ENCODE results near the gene FOXO1.

FOXO1 gene

GRCh38 chr13:40644838-40645604 lies 21.4 kb downstream of the FOXO1 start:
- intact Hi-C loops (cut with DNase I) = no loop called here
- DNase-seq = no peak

GRCh38 chr13:40640845-40641458 lies 25.5 kb downstream of the FOXO1 start:
- intact Hi-C loops (cut with DNase I) = no loop called here
- no peak for DNase-seq

GRCh38 chr13:40640202-40640601 lies 26.2 kb downstream of the FOXO1 start:
- no peak for DNase-seq
- intact Hi-C loops (cut with DNase I) = no loop called here

DNA sequence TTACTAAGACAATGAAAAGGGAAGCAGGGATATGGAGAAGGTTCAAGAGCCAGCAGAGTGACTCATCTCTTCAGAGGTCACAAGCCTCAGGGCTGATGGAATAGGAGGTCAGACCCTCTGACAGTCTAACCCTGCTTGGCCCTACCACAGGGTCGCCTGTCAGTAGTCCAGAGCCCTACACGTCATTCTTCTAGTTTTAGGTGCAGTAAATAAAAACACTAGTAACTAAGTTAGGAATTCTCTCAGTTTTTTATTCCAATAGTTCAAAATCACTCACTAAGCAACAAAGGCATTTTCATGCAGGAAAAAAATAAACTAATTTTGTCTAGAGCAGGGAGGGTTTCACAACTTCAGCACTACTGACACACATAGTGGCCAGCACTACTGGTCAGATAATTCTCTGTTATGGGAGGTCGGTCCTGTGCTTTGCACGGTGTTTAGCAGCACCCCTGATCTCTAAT lies 27.2 kb downstream of the FOXO1 start:
- no peak for DNase-seq
- intact Hi-C loops (cut with DNase I) = no loop called here

DNA sequence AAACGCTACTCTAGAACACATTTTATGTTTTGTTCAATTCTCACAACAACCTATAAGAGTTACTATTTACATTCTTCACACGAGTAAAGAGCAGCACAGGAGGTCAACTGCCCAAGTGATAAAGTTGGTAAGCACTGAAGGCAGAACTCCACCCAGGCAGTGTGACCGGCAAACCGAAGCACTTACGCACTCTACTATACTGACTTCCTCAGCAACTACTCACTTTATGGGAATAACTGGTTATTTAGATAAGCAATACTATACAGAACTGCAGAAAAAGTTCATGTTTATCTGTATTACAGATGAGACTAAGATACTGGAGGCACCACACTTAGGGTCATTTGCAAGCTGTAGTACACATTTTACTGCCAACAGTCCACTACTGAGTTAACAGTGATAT lies 28.8 kb downstream of the FOXO1 start:
- intact Hi-C loops (cut with DNase I) = no loop called here
- DNase-seq = no peak

DNA sequence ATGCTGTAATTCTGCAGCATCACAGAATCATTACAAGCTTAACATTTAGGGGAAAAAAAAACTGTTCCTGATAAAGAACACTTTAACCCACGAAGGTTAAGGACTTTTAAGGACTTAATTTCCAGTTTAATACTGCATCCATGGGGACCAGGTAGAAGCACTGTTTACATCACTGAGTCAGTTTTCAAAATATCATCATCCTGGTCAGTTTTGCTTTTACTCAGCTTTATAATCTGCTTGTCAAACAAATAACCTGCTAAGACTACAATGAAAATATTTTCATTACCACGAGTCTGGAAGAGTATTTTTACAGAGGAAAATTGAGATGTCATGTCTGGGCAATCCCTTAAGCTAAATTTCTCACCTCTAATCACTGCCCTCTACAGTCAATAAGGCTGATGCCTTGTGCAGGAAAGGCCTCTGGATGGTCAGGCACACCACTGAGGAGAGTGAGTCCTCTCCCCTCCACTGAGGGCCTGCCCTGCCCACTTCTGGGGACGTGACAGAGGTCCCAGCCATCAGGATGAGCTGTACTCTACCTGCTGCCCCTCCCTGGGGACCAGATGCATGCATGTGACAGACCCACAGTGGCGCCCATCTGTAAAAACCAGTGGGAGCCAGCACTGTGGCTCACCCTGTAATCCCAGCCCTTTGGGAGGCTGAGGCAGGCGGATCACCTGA lies 31.0 kb downstream of the FOXO1 start:
- intact Hi-C loops (cut with DNase I) = no loop called here
- DNase-seq = no peak

DNA sequence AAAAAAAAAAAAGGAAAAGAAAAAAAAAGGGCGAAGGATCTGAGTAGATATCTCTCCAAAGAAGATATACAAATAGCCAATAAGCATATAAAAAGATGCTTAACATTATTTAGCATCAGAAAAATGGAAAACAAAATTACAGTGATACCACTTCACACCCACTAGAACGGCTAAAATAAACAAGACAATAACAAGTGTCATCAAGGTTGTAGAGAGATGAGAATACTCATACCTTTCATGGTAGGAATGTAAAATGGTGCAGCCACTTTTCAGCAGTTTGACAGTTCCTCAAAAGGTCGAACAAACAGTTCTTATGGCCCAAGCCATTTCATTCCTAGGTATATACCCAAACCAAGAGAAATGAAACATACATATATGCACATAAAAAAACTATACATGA lies 33.5 kb downstream of the FOXO1 start:
- intact Hi-C loops (cut with DNase I) = no loop called here
- no peak for DNase-seq

GRCh38 chr13:40631605-40632004 lies 34.8 kb downstream of the FOXO1 start:
- intact Hi-C loops (cut with DNase I) = no loop called here
- DNase-seq = no peak

- DNase-seq = no peak
- intact Hi-C loops (cut with DNase I) = no loop called here
Observed at GRCh38 chr13:40629678-40630384, 36.6 kb downstream of the FOXO1 start.

DNA sequence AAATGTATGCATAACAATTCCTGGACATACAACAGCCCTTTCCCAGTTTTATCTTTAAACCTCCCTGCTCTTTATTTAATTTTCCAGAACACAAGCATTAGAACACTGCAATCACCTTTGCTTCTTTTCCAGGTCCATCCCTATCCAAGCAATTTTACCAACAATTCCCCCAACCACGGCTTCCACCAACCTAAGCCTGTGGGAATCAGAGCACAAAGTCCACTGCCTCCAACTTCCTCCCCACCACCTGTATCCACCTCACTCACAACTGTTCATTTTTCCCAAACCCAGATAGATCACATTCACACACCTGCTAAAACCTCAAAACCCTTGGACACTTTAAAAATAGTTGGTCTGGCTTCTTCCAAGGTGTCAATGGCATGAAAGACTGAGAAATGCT lies 39.5 kb downstream of the FOXO1 start:
- DNase-seq = no peak
- intact Hi-C loops (cut with DNase I) = no loop called here

GRCh38 chr13:40626561-40626960 lies 39.9 kb downstream of the FOXO1 start:
- intact Hi-C loops (cut with DNase I) = no loop called here
- DNase-seq = no peak

GRCh38 chr13:40624986-40625385 lies 41.5 kb downstream of the FOXO1 start:
- intact Hi-C loops (cut with DNase I) = no loop called here
- no peak for DNase-seq

- DNase-seq = no peak
- intact Hi-C loops (cut with DNase I) = no loop called here
Observed at GRCh38 chr13:40624383-40624782, 42.1 kb downstream of the FOXO1 start.

DNA sequence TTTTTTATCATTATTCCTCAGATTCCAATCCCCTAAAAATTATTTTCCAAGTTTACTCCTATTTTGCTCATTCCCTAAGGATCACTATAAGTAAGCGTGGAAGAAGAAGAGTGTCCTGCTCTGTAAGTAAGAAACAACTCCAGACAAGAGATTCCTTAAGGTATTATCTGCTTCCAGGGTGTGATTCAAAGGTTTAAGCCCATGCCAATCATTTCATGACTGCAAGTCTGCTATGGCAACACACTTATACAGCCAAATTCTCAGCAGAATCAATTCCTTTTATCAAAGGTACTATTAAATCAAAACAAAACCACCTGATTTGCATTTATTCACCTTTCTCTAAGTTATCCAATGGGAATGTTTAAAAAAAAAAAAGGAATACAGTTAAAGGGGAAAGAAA lies 43.7 kb downstream of the FOXO1 start:
- DNase-seq = no peak
- intact Hi-C loops (cut with DNase I) = no loop called here

- DNase-seq = no peak
- intact Hi-C loops (cut with DNase I) = no loop called here
Observed at GRCh38 chr13:40622246-40622645, 44.2 kb downstream of the FOXO1 start.

DNA sequence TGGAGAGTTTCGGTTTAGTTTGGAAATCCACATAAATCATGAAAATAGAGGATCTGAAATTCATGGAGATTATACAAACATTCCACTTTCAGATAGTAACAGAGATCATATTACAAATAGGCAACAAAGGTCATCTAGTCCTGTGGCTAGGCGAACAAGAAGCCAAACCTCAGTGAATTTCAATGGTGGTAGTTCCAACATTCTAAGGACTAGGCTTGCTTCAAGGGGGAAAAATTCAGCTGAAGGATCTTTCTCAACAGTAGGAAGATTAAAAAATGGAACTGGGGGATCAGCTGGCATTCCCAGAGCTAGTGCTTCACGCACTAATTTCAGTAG lies 47.0 kb downstream of the FOXO1 start:
- no peak for DNase-seq
- intact Hi-C loops (cut with DNase I) = loop anchor here (10.0 kb wide), 1 partner anchor 45 kb away; the partner anchor contains the start of gene FOXO1

GRCh38 chr13:40618581-40619478 lies 47.6 kb downstream of the FOXO1 start:
- intact Hi-C loops (cut with DNase I) = loop anchor here (10.0 kb wide), 1 partner anchor 46 kb away; the partner anchor contains the start of gene FOXO1
- DNase-seq = no peak

GRCh38 chr13:40617801-40618356 lies 48.6 kb downstream of the FOXO1 start:
- DNase-seq = no peak
- intact Hi-C loops (cut with DNase I) = loop anchor here (10.0 kb wide), 1 partner anchor 47 kb away; the partner anchor contains the start of gene FOXO1

DNA sequence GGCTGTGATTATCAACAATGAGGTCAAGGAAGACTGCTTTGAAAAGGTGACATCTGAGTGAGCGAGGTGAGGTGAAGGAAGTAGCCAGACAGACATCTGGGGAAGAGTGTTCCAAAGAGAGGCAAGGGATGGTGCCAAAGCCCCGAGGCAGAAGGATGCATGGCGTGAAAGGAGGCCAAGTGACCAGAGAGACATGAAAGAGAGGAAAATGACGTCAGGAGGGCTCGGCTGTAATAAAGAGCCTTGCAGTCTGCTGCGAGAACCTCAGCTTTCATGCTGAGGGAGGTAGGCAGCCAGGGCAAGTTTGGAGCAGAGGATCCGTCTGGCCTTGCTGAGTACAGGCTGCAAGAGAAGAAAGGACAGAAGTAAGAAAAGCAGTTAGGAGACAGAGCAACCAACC lies 50.8 kb downstream of the FOXO1 start:
- intact Hi-C loops (cut with DNase I) = loop anchor here (10.0 kb wide), 1 partner anchor 49 kb away; the partner anchor contains the start of gene FOXO1
- DNase-seq = no peak

All from posterior cingulate gyrus (tissue), 11 donors.